ENCODE data around the gene KLF13. TPM values are rescaled to one million over a fixed set of nuclear protein-coding genes. Genes with fewer than 3 reads are reported as not detected.

KLF13 gene
- total RNA-seq, 1 experiment from 2014 or later, result 32.9 TPM

DNA sequence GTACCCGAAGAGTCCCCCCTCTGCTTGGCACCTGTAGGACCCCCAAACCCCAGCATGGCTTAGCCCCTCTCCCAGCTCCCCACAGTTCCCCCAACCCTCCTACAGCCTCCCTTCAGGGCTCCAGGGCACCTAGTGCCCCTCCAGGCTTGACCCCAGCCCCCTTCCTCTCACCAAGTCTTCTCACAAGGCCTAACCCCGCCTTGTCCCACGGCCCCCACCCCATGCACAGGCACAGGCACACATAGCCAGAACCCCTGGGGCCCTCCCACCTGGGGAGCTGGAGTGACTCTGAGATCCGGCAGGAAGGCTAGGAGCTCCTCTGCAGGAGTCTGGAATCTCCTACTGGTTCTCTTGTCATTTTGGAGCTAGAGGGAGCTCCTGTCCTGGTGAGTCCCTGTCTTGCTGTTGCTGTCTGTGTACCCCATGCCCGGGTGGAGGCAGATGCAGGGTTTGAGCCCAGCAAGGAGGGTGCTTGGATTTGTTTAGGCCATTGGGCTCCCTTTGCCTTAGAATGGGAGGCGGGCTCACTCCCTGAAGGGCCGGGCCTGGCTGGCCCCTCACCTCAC is 39.6 kb downstream of the KLF13 start:
- H3K27me3 ChIP-seq (ENCODE audit: low read length), result no peaks in the 10 kb centered on the region
- H3K27ac ChIP-seq (ENCODE audit: low read length), result no peak overlapping the region
- H3K79me2 ChIP-seq (ENCODE audit: low read length), result peaks cover 85% of the 10 kb centered on the region
- peaks cover 23% of the 10 kb centered on the region for H4K20me1 ChIP-seq (ENCODE audit: insufficient read depth, low read depth, low read length)
- no peaks in the 10 kb centered on the region for H3K9me2 ChIP-seq (replicated peaks; ENCODE audit: insufficient read depth, low read length)
- H3K9me3 ChIP-seq (ENCODE audit: low read length), result no peaks in the 10 kb centered on the region
- H3K4me2 ChIP-seq (ENCODE audit: low read depth, low read length, poor library complexity, severe bottlenecking), result peak overlapping the region; percentile 39
- H3K36me3 ChIP-seq (ENCODE audit: insufficient read depth, low read length), result no peaks in the 10 kb centered on the region
- H2AFZ ChIP-seq (ENCODE audit: low read length), result no peak overlapping the region
- H3K9ac ChIP-seq (ENCODE audit: low read length), result peak overlapping the region; percentile 36
- H3K4me1 ChIP-seq (ENCODE audit: low read length), result peaks cover 55% of the 10 kb centered on the region
- no peak overlapping the region; the same call in 1 of the 2 replicates for H3K4me3 ChIP-seq (ENCODE audit: low read length)
- no peak for DNase-seq

DNA sequence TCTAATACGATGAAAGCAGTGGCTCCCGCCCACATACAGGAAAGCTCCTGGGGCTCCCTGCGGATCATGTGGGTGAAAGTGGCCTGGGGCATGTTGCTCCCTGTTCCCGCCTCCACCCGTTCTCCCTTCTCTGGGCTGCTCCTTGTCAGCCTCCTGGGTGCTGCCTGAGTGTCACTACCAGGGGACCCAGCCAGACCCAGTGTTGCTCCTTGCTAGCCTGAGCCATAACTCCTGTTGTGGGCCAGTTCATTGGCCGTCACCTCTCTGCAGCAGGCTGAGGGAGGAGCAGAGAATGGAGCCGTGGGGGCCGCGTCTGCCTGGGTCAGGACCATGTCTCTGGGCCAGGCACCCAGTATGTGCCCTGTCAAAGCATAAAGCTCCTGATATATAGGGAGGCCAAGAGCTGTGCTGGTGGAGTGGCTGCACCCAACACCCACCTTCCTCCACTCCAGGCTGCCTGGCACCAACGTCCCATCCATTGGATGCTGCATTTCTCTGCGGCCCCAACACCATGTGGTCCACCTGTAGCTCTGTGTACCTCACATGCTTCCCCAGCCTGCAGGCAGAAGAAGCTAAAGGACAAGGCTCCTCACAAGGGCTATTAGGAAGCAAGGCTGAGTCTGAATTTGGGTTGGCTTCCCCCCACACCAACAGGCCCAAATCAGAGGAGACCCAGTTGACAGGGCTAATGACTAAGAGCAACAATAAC is 40.5 kb downstream of the KLF13 start:
- Histone ChIP-seq H3K36me3 (ENCODE audit: insufficient read depth, low read length) (no peaks in the 10 kb centered on the region), H3K27ac (ENCODE audit: low read length) (no peak overlapping the region), H3K4me2 (ENCODE audit: low read depth, low read length, poor library complexity, severe bottlenecking) (no peak overlapping the region), H3K9me2 (replicated peaks; ENCODE audit: insufficient read depth, low read length) (no peaks in the 10 kb centered on the region), H3K9me3 (ENCODE audit: low read length) (no peaks in the 10 kb centered on the region), H3K79me2 (ENCODE audit: low read length) (peaks cover 81% of the 10 kb centered on the region), H3K4me1 (ENCODE audit: low read length) (peaks cover 46% of the 10 kb centered on the region), H4K20me1 (ENCODE audit: insufficient read depth, low read depth, low read length) (peaks cover 28% of the 10 kb centered on the region), H2AFZ (ENCODE audit: low read length) (no peak overlapping the region), H3K27me3 (ENCODE audit: low read length) (no peaks in the 10 kb centered on the region), H3K9ac (ENCODE audit: low read length) (no peak overlapping the region), H3K4me3 (ENCODE audit: low read length) (no peak overlapping the region)
- DNase-seq, result no peak

DNA sequence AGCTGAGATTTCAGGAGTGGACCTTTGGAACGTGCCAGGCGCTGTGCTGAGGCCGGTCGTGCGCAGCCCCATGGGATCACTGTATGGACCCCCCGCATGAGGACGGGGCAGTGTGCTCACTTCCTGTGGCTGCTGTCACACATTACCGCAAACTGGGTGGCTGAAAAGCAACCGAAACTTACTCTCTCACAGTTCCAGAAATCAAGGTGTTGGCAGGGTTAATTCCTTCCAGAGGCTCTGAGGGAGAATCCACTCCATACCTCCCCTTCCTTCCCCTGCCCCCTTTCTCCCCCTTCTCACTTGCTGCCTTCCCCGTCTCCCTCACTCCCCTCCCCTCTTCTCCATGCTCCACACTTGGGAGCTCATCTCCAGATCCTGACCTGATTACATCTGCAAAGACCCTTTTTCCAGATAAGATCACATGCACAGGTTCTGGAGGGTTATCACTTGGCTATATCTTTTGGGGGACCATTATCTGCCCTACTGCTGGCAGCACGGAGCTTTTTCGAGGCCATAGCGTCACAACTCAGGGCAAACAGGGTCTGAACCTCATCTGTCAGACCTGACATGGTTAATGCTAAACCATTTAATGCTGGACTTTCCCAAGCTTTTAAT is 41.2 kb downstream of the KLF13 start:
- no peaks in the 10 kb centered on the region for H3K27me3 ChIP-seq (ENCODE audit: low read length)
- H3K4me2 ChIP-seq (ENCODE audit: low read depth, low read length, poor library complexity, severe bottlenecking), result no peak overlapping the region
- H2AFZ ChIP-seq (ENCODE audit: low read length), result no peak overlapping the region
- no peaks in the 10 kb centered on the region for H3K9me3 ChIP-seq (ENCODE audit: low read length)
- DNase-seq, result no peak
- H4K20me1 ChIP-seq (ENCODE audit: insufficient read depth, low read depth, low read length), result peaks cover 28% of the 10 kb centered on the region
- no peak overlapping the region for H3K9ac ChIP-seq (ENCODE audit: low read length)
- H3K4me3 ChIP-seq (ENCODE audit: low read length), result no peak overlapping the region
- H3K36me3 ChIP-seq (ENCODE audit: insufficient read depth, low read length), result no peaks in the 10 kb centered on the region
- H3K4me1 ChIP-seq (ENCODE audit: low read length), result peaks cover 39% of the 10 kb centered on the region
- peaks cover 75% of the 10 kb centered on the region for H3K79me2 ChIP-seq (ENCODE audit: low read length)
- no peaks in the 10 kb centered on the region for H3K9me2 ChIP-seq (replicated peaks; ENCODE audit: insufficient read depth, low read length)
- H3K27ac ChIP-seq (ENCODE audit: low read length), result no peak overlapping the region

DNA sequence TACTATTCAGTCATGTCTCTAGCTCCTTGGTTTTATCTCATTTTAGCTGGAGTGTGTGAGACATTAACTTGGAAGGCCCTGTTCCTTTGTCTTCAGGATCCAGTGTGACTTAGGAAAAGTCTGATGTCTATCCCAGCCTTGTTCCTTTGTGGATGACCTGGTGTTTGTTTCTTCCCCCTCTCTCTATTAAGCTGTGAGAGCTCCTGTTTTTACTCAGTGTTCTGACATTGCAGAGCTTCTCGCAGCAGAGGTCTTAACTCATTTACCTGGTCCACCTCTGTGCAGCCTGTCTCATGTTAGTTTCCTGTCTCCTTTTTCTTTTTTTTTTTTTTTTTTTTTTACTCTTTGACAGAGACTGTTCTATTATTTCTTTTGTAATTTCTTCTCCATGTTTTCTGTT is 43.1 kb downstream of the KLF13 start:
- Histone ChIP-seq H3K4me1 (ENCODE audit: low read length) (peaks cover 22% of the 10 kb centered on the region), H3K9ac (ENCODE audit: low read length) (no peak overlapping the region), H2AFZ (ENCODE audit: low read length) (no peak overlapping the region), H3K9me2 (replicated peaks; ENCODE audit: insufficient read depth, low read length) (no peaks in the 10 kb centered on the region), H3K9me3 (ENCODE audit: low read length) (no peaks in the 10 kb centered on the region), H3K79me2 (ENCODE audit: low read length) (peaks cover 56% of the 10 kb centered on the region), H3K36me3 (ENCODE audit: insufficient read depth, low read length) (no peaks in the 10 kb centered on the region), H3K27me3 (ENCODE audit: low read length) (no peaks in the 10 kb centered on the region), H3K27ac (ENCODE audit: low read length) (0 out of 2 replicates have a peak overlapping the region, but pooled peaks have one; percentile 15), H3K4me2 (ENCODE audit: low read depth, low read length, poor library complexity, severe bottlenecking) (no peak overlapping the region), H3K4me3 (ENCODE audit: low read length) (no peak overlapping the region), H4K20me1 (ENCODE audit: insufficient read depth, low read depth, low read length) (peaks cover 28% of the 10 kb centered on the region)
- DNase-seq, result no peak

DNA sequence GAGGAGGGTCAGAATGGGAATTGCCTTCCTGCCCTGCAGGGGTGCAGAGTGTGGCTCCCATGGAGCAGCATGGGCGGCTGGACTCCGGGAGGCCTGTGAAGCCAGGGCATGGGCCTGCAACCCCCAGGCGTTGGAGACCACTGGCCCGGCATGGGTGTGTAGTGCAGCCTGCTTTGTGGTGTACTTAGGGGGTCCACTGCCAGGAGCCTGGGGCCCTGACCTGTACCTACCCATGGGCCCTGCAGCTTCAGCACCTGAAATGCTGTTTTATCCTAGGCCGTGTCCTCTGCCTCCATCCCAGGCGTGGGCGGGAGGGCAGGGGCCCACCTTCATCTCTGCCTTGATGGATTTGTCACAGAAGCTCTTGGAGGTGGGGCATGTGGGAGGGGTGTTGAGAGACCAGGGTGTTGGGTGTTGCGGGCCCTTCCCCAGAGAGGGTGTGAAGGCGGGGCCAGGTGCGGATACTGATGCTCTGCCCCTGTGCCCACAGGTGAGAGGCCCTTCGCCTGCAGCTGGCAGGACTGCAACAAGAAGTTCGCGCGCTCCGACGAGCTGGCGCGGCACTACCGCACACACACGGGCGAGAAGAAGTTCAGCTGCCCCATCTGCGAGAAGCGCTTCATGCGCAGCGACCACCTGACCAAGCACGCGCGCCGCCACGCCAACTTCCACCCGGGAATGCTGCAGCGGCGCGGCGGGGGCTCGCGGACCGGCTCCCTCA is 45.0 kb downstream of the KLF13 start:
- Histone ChIP-seq H3K9me3 (ENCODE audit: low read length) (no peaks in the 10 kb centered on the region), H3K4me1 (ENCODE audit: low read length) (peaks cover 4% of the 10 kb centered on the region), H3K9ac (ENCODE audit: low read length) (no peak overlapping the region), H3K4me2 (ENCODE audit: low read depth, low read length, poor library complexity, severe bottlenecking) (no peak overlapping the region), H3K36me3 (ENCODE audit: insufficient read depth, low read length) (no peaks in the 10 kb centered on the region), H3K27me3 (ENCODE audit: low read length) (no peaks in the 10 kb centered on the region), H2AFZ (ENCODE audit: low read length) (no peak overlapping the region), H3K27ac (ENCODE audit: low read length) (no peak overlapping the region), H3K79me2 (ENCODE audit: low read length) (peaks cover 45% of the 10 kb centered on the region), H3K4me3 (ENCODE audit: low read length) (no peak overlapping the region), H4K20me1 (ENCODE audit: insufficient read depth, low read depth, low read length) (peaks cover 18% of the 10 kb centered on the region), H3K9me2 (replicated peaks; ENCODE audit: insufficient read depth, low read length) (no peaks in the 10 kb centered on the region)
- DNase-seq, result no peak

DNA sequence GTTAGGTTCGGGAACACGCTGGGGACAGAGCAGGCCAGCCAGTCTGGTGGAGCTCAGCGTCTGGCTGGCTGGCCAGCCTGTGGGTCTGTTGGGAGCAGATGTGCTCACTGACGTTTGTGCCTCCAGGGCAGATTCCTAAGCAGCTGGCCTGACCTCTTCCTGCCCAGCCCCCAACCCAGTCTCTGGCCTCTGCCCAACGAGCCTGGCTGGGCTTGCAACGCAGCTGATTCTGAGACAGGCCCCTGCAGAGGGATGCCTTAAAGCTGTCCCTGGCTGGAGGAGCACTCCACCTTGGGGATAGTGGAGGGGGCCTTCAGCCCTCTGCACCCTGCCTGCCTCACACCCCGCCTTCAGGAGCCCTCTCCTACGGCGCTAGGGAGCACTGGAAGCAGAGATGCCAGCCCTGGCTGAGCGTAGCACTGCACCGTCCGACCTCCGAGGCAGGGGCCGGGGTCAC is 46.0 kb downstream of the KLF13 start:
- Histone ChIP-seq H3K9me3 (ENCODE audit: low read length) (no peaks in the 10 kb centered on the region), H3K27ac (ENCODE audit: low read length) (no peak overlapping the region), H3K4me1 (ENCODE audit: low read length) (peaks cover 4% of the 10 kb centered on the region), H3K36me3 (ENCODE audit: insufficient read depth, low read length) (no peaks in the 10 kb centered on the region), H3K4me2 (ENCODE audit: low read depth, low read length, poor library complexity, severe bottlenecking) (no peak overlapping the region), H3K9ac (ENCODE audit: low read length) (no peak overlapping the region), H4K20me1 (ENCODE audit: insufficient read depth, low read depth, low read length) (peaks cover 20% of the 10 kb centered on the region), H2AFZ (ENCODE audit: low read length) (no peak overlapping the region), H3K27me3 (ENCODE audit: low read length) (no peaks in the 10 kb centered on the region), H3K9me2 (replicated peaks; ENCODE audit: insufficient read depth, low read length) (no peaks in the 10 kb centered on the region), H3K4me3 (ENCODE audit: low read length) (no peak overlapping the region), H3K79me2 (ENCODE audit: low read length) (peaks cover 35% of the 10 kb centered on the region)
- no peak for DNase-seq

DNA sequence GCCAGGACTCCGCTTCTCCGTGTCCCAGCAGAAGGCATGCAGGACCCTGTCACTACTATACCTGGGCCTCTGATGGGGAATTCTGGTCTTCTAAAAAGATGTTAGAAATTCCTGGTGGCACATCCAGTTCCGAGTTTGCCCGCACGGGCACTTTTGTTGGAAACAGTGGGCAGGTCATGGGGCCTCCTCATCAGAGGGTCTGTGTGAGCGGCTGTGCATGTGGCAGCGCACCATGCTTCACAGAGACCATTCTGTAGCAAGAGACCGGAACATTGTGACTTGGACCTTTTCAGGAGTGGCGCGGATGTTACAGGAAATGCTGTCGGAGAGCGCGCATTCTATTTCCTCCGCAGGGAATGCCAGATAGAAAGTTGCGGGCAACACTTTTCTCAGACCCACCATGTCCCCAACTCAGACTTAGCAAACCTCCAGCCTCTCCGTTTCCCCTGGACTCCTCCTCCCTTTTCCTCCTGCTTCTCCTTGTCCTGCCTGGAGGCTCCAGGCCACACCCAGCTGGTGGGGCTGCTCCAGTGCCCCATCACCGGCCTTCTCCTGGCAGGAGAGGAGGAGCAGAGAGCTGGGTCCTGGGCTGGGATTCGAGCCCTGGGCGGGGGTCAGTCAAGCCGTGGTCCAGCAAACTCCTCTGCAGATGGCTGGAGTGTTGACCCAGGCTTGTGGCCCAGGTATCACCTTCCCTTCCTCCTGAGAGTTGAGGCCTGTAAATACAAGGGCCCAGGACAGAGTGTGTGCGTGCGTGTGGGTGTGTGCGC is 46.6 kb downstream of the KLF13 start:
- Histone ChIP-seq H3K4me3 (ENCODE audit: low read length) (no peak overlapping the region), H2AFZ (ENCODE audit: low read length) (no peak overlapping the region), H3K9ac (ENCODE audit: low read length) (no peak overlapping the region), H3K9me3 (ENCODE audit: low read length) (no peaks in the 10 kb centered on the region), H3K27ac (ENCODE audit: low read length) (no peak overlapping the region), H3K4me2 (ENCODE audit: low read depth, low read length, poor library complexity, severe bottlenecking) (no peak overlapping the region), H3K27me3 (ENCODE audit: low read length) (no peaks in the 10 kb centered on the region), H4K20me1 (ENCODE audit: insufficient read depth, low read depth, low read length) (peaks cover 26% of the 10 kb centered on the region), H3K36me3 (ENCODE audit: insufficient read depth, low read length) (0 out of 2 replicates have a peak, but pooled peaks cover 2% of the 10 kb centered on the region), H3K9me2 (replicated peaks; ENCODE audit: insufficient read depth, low read length) (no peaks in the 10 kb centered on the region), H3K79me2 (ENCODE audit: low read length) (peaks cover 29% of the 10 kb centered on the region), H3K4me1 (ENCODE audit: low read length) (peaks cover 4% of the 10 kb centered on the region)
- DNase-seq, result no peak

Data from Karpas-422 (cell line).